HG03066 (cell line): Measurements from ENCODE around the gene ZNF710.
A peak's percentile ranks its signal among the peaks of the same experiment; 100 is the strongest.
"Not testable (repeated sequence)": the region's sequence is repeated elsewhere in the genome, so short reads cannot be mapped to it uniquely, and the experiment has no call there.

Experiments
- ATAC-seq: cut with Tn5 transposase; IDR thresholded peaks from one replicate; pipeline ENCODE4 v1.9.1; 2021; ENCODE audit warnings: low read depth; ENCODE audit not compliant: unreplicated experiment

ZNF710 gene

GRCh38 chr15:90001062-90001682 lies at the start of gene ZNF710:
Gene ZNF710, plus strand, starts transcription at chr15:90001324. Its CDS starts 65,814 bp downstream, at chr15:90067138.
- no peak for ATAC-seq

- ATAC-seq, result no peak
Measured at GRCh38 chr15:89954541-89954940, 46.6 kb upstream of the ZNF710 start.

- ATAC-seq, result not testable (repeated sequence)
Measured at GRCh38 chr15:89955449-89955998, 45.6 kb upstream of the ZNF710 start.

GRCh38 chr15:89958107-89958805 lies 42.9 kb upstream of the ZNF710 start:
- no peak for ATAC-seq

GRCh38 chr15:89963301-89964231 lies 37.6 kb upstream of the ZNF710 start:
- ATAC-seq, result no peak

GRCh38 chr15:89964232-89964954 lies 36.7 kb upstream of the ZNF710 start:
- ATAC-seq, result no peak

GRCh38 chr15:89967881-89968280 lies 33.2 kb upstream of the ZNF710 start:
- ATAC-seq, result no peak

GRCh38 chr15:89971592-89971997 lies 29.5 kb upstream of the ZNF710 start:
- peak; percentile 90 for ATAC-seq

GRCh38 chr15:89972085-89972484 lies 29.0 kb upstream of the ZNF710 start:
- no peak for ATAC-seq

- no peak for ATAC-seq
Measured at GRCh38 chr15:89975482-89976245, 25.5 kb upstream of the ZNF710 start.

- no peak for ATAC-seq
Measured at GRCh38 chr15:89976246-89976600, 24.9 kb upstream of the ZNF710 start.

- ATAC-seq, result not testable (repeated sequence)
Measured at GRCh38 chr15:89977836-89978235, 23.3 kb upstream of the ZNF710 start.

GRCh38 chr15:89978914-89979313 lies 22.2 kb upstream of the ZNF710 start:
- no peak for ATAC-seq

- no peak for ATAC-seq
Measured at GRCh38 chr15:89980896-89981295, 20.2 kb upstream of the ZNF710 start.

GRCh38 chr15:89982315-89983055 lies 18.6 kb upstream of the ZNF710 start:
- no peak for ATAC-seq

- ATAC-seq, result no peak
Measured at GRCh38 chr15:89984001-89984400, 17.1 kb upstream of the ZNF710 start.

- ATAC-seq, result no peak
Measured at GRCh38 chr15:89984421-89985010, 16.6 kb upstream of the ZNF710 start.

GRCh38 chr15:89985111-89985510 lies 16.0 kb upstream of the ZNF710 start:
- ATAC-seq, result no peak

GRCh38 chr15:89991312-89991711 lies 9.8 kb upstream of the ZNF710 start:
- ATAC-seq, result no peak
